Prostate gland (tissue), 2 donors: ENCODE measurements around the gene PRPF18. TPM values are rescaled to one million over a fixed set of nuclear protein-coding genes. Genes with fewer than 3 reads are reported as not detected.
A peak's percentile ranks its signal among the peaks of the same experiment; 100 is the strongest.
"Not testable (repeated sequence)": the region's sequence is repeated elsewhere in the genome, so short reads cannot be mapped to it uniquely, and the experiment has no call there.

Experiments used
- DNase-seq: peaks from one replicate; pipeline ENCODE4 v3.0.0-alpha.2; 2019; ENCODE audit warnings: low spot score
- H3K27ac ChIP-seq, 2 donors: fragments of 200-600 bp; sonication (generic); 2 replicates each; pipeline ENCODE4 v1.5.1; 2017 to 2019
- H3K27me3 ChIP-seq: fragments of 200-600 bp; sonication (generic); replicated peaks from 2 replicates; pipeline ENCODE4 v1.5.1; 2019; ENCODE audit not compliant: insufficient read depth
- H3K36me3 ChIP-seq, 2 donors: fragments of 200-600 bp; sonication (generic); 1 replicate in 1 of 2; 2 replicates in 1 of 2; pipeline versions ENCODE4 v1.5.1 to v1.8.1; 2017 to 2019
- H3K4me1 ChIP-seq: fragments of 200-600 bp; sonication (generic); replicated peaks from 2 replicates; pipeline ENCODE4 v1.5.1; 2019
- H3K4me3 ChIP-seq, 2 donors: fragments of 200-600 bp; sonication (generic); 2 replicates each; pipeline ENCODE4 v1.5.1; 2017 to 2019
- H3K9me3 ChIP-seq: fragments of 200-600 bp; sonication (generic); 2 replicates; pipeline ENCODE4 v1.5.1; 2017
- CTCF ChIP-seq, 4 experiments: fragments of 200-600 bp in 2 of 4; fragments of 450-650 bp in 2 of 4; sonication (generic) in 2 of 4; IDR thresholded peaks; 1 replicate in 3 of 4; 2 replicates in 1 of 4; pipeline ENCODE4 v1.5.1; 2016 to 2019; ENCODE audit warnings: antibody characterized with exemption in 4 of 4, mild to moderate bottlenecking in 2 of 4, moderate library complexity in 2 of 4
- POLR2A ChIP-seq: fragments of 450-650 bp; IDR thresholded peaks from one replicate; pipeline ENCODE4 v1.6.1; 2016; ENCODE audit warnings: antibody characterized with exemption, mild to moderate bottlenecking
- POLR2AphosphoS5 ChIP-seq: sonication (generic); formaldehyde crosslinking; IDR thresholded peaks from one replicate; pipeline ENCODE4 v1.6.1; 2017; ENCODE audit warnings: antibody characterized with exemption
- WGBS: methylation state at CpG from one replicate; pipeline ENCODE4 v1.1.5; 2018; 5-methylcytosine and 5-hydroxymethylcytosine counted together
- intact Hi-C: fragments of 100-400 bp; cut with DNase I; formaldehyde crosslinking; loops from one replicate; pipeline ENCODE4 v1.14.2; 2022
- total RNA-seq, 2 donors: library from RNA; depleted of rRNA; stranded (reverse); fragments of >200 nt; gene quantifications; one replicate each; pipeline ENCODE4 v1.1.0, GENCODE V29; 2016

The PRPF18 gene
- total RNA-seq = 10 to 100 TPM; 23.1 to 31.1 TPM

GRCh38 chr10:13586676-13587355, at the start of gene PRPF18:
Gene PRPF18, plus strand, starts transcription at chr10:13586965. Its CDS starts 122 bp downstream, at chr10:13587087.
- peak; percentile 90 for DNase-seq
- no peaks in the 10 kb centered on the region for H3K36me3 ChIP-seq
- intact Hi-C loops = loop anchor here (10.0 kb wide), 1 partner anchor 212 kb away; no protein-coding TSS in a partner anchor
- H3K27me3 ChIP-seq = no peaks in the 10 kb centered on the region
- TF ChIP-seq CTCF (IDR thresholded peaks at IDR 0.05) (peak; percentile 90 to 96 (median 96)), POLR2AphosphoS5 (peak; percentile 95), POLR2A (peak; percentile 11)
- peak within 1 kb of the TSS; percentile 51 to 65 for H3K27ac ChIP-seq
- H3K9me3 ChIP-seq = no peaks in the 10 kb centered on the region
- WGBS = under 1% methylated on average over 35 of the region's 38 CpGs
- peaks cover 5% of the 10 kb centered on the region for H3K4me1 ChIP-seq
- H3K4me3 ChIP-seq = peak within 1 kb of the TSS; percentile 73 to 90

GRCh38 chr10:13537985-13538384, 48.8 kb upstream of the PRPF18 start:
- H3K36me3 ChIP-seq, H3K4me3 ChIP-seq, H3K27ac ChIP-seq, H3K9me3 ChIP-seq, H3K4me1 ChIP-seq, DNase-seq, H3K27me3 ChIP-seq, intact Hi-C loops: not testable (repeated sequence)
- WGBS = 69% methylated on average over 9 of the region's 9 CpGs

- Histone ChIP-seq H3K9me3 (no peaks in the 10 kb centered on the region), H3K4me1 (no peaks in the 10 kb centered on the region), H3K27ac (no peak overlapping the region), H3K4me3 (no peak overlapping the region), H3K27me3 (peaks cover 2% of the 10 kb centered on the region), H3K36me3 (no peaks in the 10 kb centered on the region)
- WGBS = 81% methylated on average over 5 of the region's 5 CpGs
- intact Hi-C loops = no loop called here
- TF ChIP-seq POLR2A (no peak), POLR2AphosphoS5 (no peak), CTCF (IDR thresholded peaks at IDR 0.05) (no peak)
- no peak for DNase-seq
Observed at GRCh38 chr10:13542533-13542932, 44.2 kb upstream of the PRPF18 start.

GRCh38 chr10:13550802-13551201, 36.0 kb upstream of the PRPF18 start:
- no peaks in the 10 kb centered on the region for H3K4me1 ChIP-seq
- intact Hi-C loops = no loop called here
- H3K27ac ChIP-seq = no peak overlapping the region
- DNase-seq = no peak
- no peaks in the 10 kb centered on the region for H3K36me3 ChIP-seq
- TF ChIP-seq POLR2A (no peak), CTCF (IDR thresholded peaks at IDR 0.05) (no peak), POLR2AphosphoS5 (no peak)
- no peaks in the 10 kb centered on the region for H3K27me3 ChIP-seq
- no peaks in the 10 kb centered on the region for H3K9me3 ChIP-seq
- 82% methylated on average over 2 of the region's 2 CpGs for WGBS
- H3K4me3 ChIP-seq = no peak overlapping the region

GRCh38 chr10:13555884-13556510, 30.8 kb upstream of the PRPF18 start:
- 63% methylated on average over 2 of the region's 2 CpGs for WGBS

More at GRCh38 chr10:13555884-13556510, 30.8 kb upstream of the PRPF18 start:
- Histone ChIP-seq H3K4me3 (no peak overlapping the region), H3K36me3 (no peaks in the 10 kb centered on the region), H3K4me1 (no peaks in the 10 kb centered on the region), H3K27ac (no peak overlapping the region), H3K9me3 (no peaks in the 10 kb centered on the region), H3K27me3 (no peaks in the 10 kb centered on the region)
- no peak for TF ChIP-seq POLR2A
- no peak for TF ChIP-seq CTCF (IDR thresholded peaks at IDR 0.05)
- no peak for DNase-seq
- intact Hi-C loops = no loop called here
